Measurements from ENCODE around the gene TOMM20.

The TOMM20 gene

GRCh38 chr1:235067396-235068157, 61.1 kb downstream of the TOMM20 start:
- H3K36me3 Mint-ChIP-seq (ENCODE audit: low read depth), result no peaks in the 10 kb centered on the region
- no peak for TF ChIP-seq CTCF (IDR thresholded peaks at IDR 0.05; ENCODE audit: unreplicated experiment in 3 of 3)
- peak overlapping the region; percentile 40 to 71 (median 52) for H3K27ac Mint-ChIP-seq
- peaks cover 39% of the 10 kb centered on the region for H3K4me1 Mint-ChIP-seq
- peaks cover 6% of the 10 kb centered on the region for H3K27me3 Mint-ChIP-seq (ENCODE audit: low read depth)
- no peaks in the 10 kb centered on the region for H3K9me3 Mint-ChIP-seq
- peak overlapping the region in 1 of 3 experiments; percentile 24 for H3K4me3 Mint-ChIP-seq

GRCh38 chr1:235063068-235063765, 65.4 kb downstream of the TOMM20 start:
- Mint-ChIP-seq H3K9me3 (no peaks in the 10 kb centered on the region), H3K27ac (peak overlapping the region; percentile 87 to 97 (median 95)), H3K4me3 (no peak overlapping the region), H3K4me1 (peaks cover 50% of the 10 kb centered on the region), H3K27me3 (ENCODE audit: low read depth) (peaks cover 3% of the 10 kb centered on the region), H3K36me3 (ENCODE audit: low read depth) (no peaks in the 10 kb centered on the region)
- TF ChIP-seq CTCF (IDR thresholded peaks at IDR 0.05; ENCODE audit: unreplicated experiment in 3 of 3), result no peak

- H3K36me3 Mint-ChIP-seq (ENCODE audit: low read depth), result no peaks in the 10 kb centered on the region
- H3K4me1 Mint-ChIP-seq, result peaks cover 47% of the 10 kb centered on the region
- H3K4me3 Mint-ChIP-seq, result no peak overlapping the region
- peak overlapping the region; percentile 89 to 97 (median 95) for H3K27ac Mint-ChIP-seq
- TF ChIP-seq CTCF (IDR thresholded peaks at IDR 0.05; ENCODE audit: unreplicated experiment in 3 of 3), result no peak
- peaks cover 10% of the 10 kb centered on the region for H3K27me3 Mint-ChIP-seq (ENCODE audit: low read depth)
- H3K9me3 Mint-ChIP-seq, result no peaks in the 10 kb centered on the region
These were observed 67.8 kb downstream of the TOMM20 start for GRCh38 chr1:235060607-235061470.
